GM12874 (cell line): Measurements from ENCODE around the gene TMEM125.

Source experiments
- CTCF ChIP-seq: IDR thresholded peaks from 2 replicates; pipeline ENCODE4 v1.5.1; 2011; ENCODE audit warnings: low read depth, mild to moderate bottlenecking, control low read depth, low read length, moderate library complexity; ENCODE audit not compliant: insufficient read depth

Gene TMEM125

GRCh38 chr1:43256675-43257570 lies 12.9 kb upstream of the TMEM125 start:
- no peak for TF ChIP-seq CTCF

GRCh38 chr1:43258370-43258769 lies 11.4 kb upstream of the TMEM125 start:
- TF ChIP-seq CTCF, result no peak

DNA sequence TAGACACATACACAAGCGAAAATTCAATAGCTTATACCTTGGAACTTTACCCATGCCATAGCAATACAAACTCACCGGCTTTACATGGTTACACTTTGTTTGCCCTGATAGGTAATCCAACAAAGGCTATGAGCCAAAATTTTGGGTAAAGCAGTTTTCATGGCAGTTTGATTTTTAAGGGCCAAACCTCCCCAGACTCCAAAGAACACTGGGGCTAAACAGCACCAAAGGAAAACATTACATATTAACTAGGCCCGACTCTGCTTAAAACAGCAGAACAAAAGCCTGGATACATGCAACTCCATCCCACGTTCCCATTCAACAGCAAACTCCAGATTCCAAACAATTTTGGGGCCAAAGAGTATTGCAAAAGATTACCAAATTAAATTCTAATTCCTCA lies 4.4 kb upstream of the TMEM125 start:
- no peak for TF ChIP-seq CTCF

DNA sequence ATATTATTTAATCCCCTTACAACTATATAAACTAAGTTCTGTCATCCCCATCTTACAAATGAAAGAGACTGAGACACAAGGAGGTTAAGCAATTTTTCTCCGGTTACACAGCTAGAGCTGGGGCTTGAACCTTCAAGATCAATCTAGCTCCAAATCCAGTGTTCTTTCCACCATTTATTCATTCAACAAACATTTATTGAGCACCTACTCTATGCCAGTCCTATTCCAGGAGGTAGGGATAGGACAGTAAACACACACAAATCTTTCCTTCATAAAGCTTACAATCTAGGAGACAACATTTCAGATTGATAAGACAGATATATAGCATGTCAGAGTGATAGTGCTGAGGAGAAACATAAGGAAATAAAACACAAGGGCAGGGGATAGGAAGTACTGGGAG lies 2.9 kb upstream of the TMEM125 start:
- TF ChIP-seq CTCF, result no peak

GRCh38 chr1:43267291-43267805 lies 2.4 kb upstream of the TMEM125 start:
- TF ChIP-seq CTCF, result no peak

DNA sequence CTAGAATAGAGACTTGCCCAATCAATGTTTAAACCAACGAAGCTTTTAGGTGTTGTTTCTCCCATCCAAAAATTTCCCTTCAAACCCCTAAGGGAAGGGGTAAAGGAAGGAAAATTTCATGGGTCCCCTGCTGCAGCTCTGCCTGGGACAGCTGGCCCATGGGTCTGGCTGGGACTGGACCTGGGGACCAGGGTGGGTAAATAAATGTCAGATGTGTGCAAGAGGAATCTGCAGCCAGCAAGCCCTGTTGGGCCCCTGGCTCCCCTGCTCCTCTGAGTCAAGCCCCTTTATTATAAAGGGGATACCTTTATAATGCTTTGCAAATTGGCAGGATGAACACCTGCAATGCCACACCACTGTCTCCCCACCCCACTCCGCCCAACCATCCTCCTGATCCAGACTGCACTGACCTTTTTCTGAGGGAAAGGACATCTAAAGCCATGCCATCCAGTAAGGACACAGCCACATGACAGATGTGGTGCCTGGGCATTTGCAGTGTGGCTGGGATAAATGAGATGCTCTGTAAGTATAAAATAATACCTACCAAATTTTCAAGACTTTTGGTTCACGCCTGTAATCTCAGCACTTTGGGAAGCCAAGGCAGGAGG lies 1.9 kb upstream of the TMEM125 start:
- TF ChIP-seq CTCF, result no peak

DNA sequence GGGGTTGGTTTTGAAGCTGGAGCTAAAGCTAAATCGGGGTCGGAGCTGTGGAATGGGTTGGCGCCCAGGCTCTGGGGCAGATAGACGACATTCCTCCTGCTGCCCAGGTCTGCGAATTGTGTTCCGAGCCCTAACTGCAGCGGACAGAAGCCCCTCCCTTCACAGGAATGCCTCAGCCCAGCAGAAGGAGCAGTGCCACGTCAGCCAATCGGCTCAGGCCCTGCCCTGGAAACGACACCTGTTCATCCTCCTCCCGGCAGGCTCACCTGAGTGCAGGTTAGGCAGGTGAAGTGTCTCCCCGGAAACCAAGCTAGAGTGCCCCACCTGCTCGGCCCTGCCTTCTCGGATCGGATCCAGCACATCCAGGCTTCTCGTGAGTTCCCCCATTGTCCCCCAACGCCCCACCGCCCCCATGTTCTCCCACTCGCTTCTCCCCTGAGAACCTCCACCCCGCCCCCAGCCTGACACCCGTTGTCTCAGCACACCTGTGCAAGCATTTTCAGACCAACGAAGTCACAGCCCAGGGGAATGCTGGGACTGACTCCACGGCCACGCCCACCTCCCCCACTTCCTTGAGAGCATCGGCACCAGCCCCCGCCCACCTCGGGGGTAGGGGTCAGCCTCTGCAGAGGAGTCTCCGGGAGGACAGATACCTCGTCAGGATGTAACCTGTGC lies 775 bp downstream of the TMEM125 start:
- TF ChIP-seq CTCF, result no peak
